OCI-LY7 (cell line): ENCODE measurements around the gene RAB6B.

Experiments
- CTCF ChIP-seq: fragments of 200-600 bp; sonication (generic); conservative IDR thresholded peaks from 2 replicates; pipeline ENCODE4 v1.5.1; 2014; ENCODE audit warnings: mild to moderate bottlenecking, antibody characterized with exemption, low read length, moderate library complexity, mixed read lengths
- EZH2phosphoT487 ChIP-seq: fragments of 200-600 bp; sonication (generic); IDR thresholded peaks from 2 replicates; pipeline ENCODE4 v1.6.1; 2018; ENCODE audit warnings: low read depth, borderline replicate concordance, mild to moderate bottlenecking, mixed run types, antibody characterized with exemption, low read length, moderate library complexity, mixed read lengths

GRCh38 chr3:133850034-133850433 is 45.6 kb downstream of the RAB6B start:
- TF ChIP-seq CTCF = no peak
- TF ChIP-seq EZH2phosphoT487 = no peak
